Hematopoietic multipotent progenitor cell (in vitro differentiated cells): ENCODE measurements around the gene TTLL10. TPM values are rescaled to one million over a fixed set of nuclear protein-coding genes. Genes with fewer than 3 reads are reported as not detected.

ENCODE experiments used
- DNase-seq, 3 donors: peaks; one replicate each; pipeline ENCODE4 v3.0.0-alpha.2; 2011 to 2015; ENCODE audit warnings: low read depth in 2 of 3, low spot score in 2 of 3
- total RNA-seq: library from RNA; depleted of rRNA; stranded (reverse); fragments of >200 nt; gene quantifications from one replicate; pipeline ENCODE4 v1.2.3, GENCODE V29; 2012

The TTLL10 gene
- 4.3 TPM for total RNA-seq

- peak; percentile 40 to 70 (median 65) for DNase-seq
These were observed at the start of gene TTLL10 for GRCh38 chr1:1173793-1174415. Gene TTLL10, plus strand, starts transcription at chr1:1173880. Its CDS starts 5,336 bp downstream, at chr1:1179216.

GRCh38 chr1:1124508-1124785, 49.2 kb upstream of the TTLL10 start:
- no peak for DNase-seq

GRCh38 chr1:1124786-1125642, 48.7 kb upstream of the TTLL10 start:
- DNase-seq, result no peak

GRCh38 chr1:1125945-1126344, 47.7 kb upstream of the TTLL10 start:
- DNase-seq, result no peak

DNA sequence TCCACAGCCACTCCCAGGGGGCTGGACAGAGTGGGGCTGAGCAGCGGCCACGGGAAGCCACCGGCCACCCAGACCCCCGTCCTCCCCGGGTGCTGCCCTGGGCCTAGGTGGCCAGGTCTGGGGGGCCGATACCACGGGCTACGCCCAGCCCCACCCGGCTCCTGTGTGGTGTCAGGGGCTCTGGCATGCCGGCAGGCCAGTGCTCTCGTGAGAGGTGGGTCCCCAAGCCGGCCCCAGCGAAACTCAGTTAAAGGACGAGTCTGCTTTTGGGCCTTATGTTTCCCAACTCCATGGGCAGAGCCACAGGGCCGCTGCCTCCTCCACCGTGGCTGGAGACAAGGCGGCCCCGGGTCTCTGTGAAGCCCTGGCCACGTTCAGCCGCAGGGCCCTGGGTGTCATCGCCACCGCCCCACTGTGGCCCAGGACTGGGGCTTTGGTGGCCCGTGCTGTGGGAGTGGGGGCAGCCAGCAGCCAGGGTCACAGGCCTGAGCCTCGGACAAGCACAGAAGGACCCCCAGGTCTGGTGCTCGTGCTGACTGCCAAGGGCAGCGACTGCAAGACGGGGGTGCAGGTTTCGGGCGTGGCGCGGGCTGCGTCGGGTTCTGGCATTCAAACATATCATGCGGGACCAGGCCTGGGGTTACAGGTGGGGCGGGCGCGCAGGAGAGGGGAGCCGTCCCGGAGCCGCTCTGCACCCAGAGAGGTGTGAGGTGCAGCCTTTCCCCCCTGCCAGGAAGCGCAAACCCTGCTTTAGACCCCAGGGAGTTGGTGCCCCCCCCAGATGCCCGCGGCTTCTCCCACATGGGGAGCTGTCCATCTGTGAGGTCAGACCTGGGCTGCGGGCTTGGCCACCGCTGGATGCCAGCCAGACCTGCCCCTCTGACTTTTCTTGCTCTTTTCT, 45.9 kb upstream of the TTLL10 start:
- DNase-seq, result no peak

DNA sequence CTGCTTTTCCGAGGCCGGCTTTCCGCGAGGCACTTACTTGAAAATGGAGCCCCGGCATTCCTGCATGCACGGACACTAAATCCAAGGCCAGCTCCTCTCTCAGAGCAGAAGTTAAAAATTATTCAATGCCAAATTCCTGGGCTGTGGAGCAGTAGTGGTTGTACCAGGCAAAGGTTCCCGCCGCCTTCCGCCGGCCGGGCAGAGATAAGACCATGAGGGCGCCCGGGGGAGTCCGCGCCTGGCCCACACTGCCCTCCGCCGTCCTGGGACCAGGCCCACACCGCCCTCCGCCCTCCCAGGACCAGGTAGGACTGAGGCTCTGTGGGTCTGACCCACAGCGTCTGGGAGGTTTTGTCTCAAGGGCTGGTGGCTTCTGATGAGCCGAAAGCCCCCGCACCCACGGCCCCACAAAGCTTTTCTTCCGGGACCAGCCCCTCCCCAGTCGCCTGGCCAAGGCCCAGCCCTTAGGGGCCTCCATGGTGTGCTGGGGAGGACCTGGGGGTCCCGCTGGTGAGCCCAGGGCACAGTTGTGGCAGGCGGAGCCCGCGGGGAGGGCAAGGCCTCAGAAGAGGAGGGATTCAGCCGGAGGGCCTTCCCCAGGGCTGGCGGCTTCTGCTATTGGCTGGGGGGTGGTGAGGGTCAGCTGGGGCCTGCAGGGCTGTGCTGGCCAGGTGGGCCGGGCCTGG, 45.1 kb upstream of the TTLL10 start:
- DNase-seq, result no peak

- no peak for DNase-seq
These were observed 44.3 kb upstream of the TTLL10 start for GRCh38 chr1:1129381-1129821.

DNA sequence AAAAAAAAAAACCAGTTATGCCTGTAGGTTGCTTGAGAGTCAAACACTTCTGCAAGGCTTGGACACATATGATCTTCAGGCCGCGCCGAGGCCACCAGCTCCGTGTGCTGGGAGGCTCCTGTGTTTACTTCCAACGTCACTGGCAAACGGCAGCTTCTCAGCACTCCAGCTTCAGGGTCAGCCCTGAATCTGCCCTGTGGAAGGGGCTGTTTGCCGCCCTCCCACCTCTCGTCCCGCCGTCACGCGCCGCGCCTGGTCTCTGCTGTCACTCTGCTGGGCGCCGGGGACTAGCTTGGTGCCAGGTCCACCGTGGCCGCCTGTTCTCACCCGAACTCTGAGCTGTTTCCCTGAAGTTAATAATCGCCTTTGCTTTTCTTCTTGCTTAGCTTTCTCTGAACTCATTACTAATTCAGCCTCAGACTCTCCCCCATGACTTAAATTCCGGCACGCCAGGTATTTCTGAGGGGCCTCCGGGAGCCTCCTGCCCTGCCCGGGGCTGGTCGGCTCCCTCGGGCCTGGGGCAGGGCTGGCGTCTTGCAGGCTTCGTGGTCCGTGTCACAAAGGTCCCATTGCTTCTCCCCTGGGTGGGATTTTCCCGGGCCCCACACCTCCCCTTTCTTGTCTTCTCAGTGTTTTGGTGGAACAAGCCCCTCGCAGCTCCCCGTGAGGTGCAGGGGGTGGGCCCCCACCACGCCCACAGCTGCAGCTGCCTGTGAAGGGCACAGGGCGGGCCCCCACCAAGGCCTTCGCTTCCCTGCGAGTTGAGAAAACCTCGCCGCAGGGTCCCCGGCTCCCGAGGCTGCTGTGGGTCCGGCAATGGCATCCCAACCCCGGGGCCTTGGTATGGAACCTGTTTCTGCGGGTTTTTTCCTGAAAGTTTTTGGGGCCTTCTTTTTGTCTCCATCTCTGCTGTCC, 43.2 kb upstream of the TTLL10 start:
- DNase-seq, result no peak

- DNase-seq, result no peak
These were observed 41.4 kb upstream of the TTLL10 start for GRCh38 chr1:1132042-1132950.

- DNase-seq, result no peak
These were observed 40.5 kb upstream of the TTLL10 start for GRCh38 chr1:1132956-1133750.

- no peak for DNase-seq
These were observed 39.2 kb upstream of the TTLL10 start for GRCh38 chr1:1134300-1134970.

GRCh38 chr1:1135339-1136136, 38.1 kb upstream of the TTLL10 start:
- DNase-seq, result no peak

DNA sequence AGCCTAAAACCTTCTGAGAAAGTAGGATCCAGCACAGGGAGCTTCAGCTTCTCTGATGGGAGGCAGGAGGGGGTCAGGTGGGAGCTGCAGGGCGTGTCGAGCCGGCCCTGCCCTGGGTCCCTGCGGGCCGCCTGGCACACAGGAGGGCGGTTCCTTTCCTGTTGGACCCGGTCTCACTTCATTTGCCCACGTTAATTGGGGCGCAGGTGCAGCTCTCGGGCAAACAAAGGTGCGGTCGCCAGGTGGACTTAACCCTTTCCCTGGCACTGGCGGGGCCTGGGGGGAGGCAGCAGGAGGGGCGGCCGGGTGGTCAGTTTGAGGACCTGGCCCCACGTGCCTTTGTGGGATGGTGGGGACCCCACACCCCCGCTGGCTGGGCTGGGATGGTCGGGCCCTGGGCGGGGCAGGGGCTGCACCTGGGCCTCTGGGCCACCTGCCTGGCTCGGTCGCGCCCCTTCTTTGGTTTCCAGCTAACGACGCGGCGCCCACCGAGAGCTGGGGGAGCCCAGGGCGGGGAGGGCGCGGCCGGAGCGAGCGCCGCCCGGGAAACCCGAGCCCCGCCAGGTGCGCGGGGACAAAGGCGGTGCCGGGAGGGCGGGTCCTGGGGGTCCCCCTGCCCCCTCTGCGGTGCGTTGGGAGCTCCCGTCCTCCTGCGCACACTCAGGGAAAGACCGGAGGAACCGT, 37.0 kb upstream of the TTLL10 start:
- peak in 1 of 3 donors; percentile 27 for DNase-seq

GRCh38 chr1:1137256-1138045, 36.2 kb upstream of the TTLL10 start:
- DNase-seq, result peak in 2 of 3 donors; percentile 78 to 80

GRCh38 chr1:1140673-1141072, 33.0 kb upstream of the TTLL10 start:
- DNase-seq, result no peak
